ENCODE results near the gene PPP1R7. TPM values are rescaled to one million over a fixed set of nuclear protein-coding genes. Genes with fewer than 3 reads are reported as not detected.

Gene PPP1R7
- total and polyA plus RNA-seq, 2 experiments from 2014 or later, result 44.0 to 98.4 TPM

GRCh38 chr2:241110607-241111439 is 39.4 kb upstream of the PPP1R7 start:
- no peak for DNase-seq (ENCODE audit: low read depth in 1 of 2, low spot score in 1 of 2)
- peaks cover 4% of the 10 kb centered on the region for H3K36me3 ChIP-seq
- H3K9me3 ChIP-seq (ENCODE audit: low read depth), result no peaks in the 10 kb centered on the region
- H3K27ac ChIP-seq, result no peak overlapping the region
- H3K27me3 ChIP-seq, result no peaks in the 10 kb centered on the region
- H3K4me1 ChIP-seq (ENCODE audit: low read depth), result peaks cover 3% of the 10 kb centered on the region
- H3K4me3 ChIP-seq, result no peak overlapping the region
- TF ChIP-seq CTCF (IDR thresholded peaks at IDR 0.05; ENCODE audit: low read depth, low read length), result no peak

GRCh38 chr2:241111440-241111805 is 38.8 kb upstream of the PPP1R7 start:
- H3K27ac ChIP-seq, result no peak overlapping the region
- no peaks in the 10 kb centered on the region for H3K4me1 ChIP-seq (ENCODE audit: low read depth)
- no peaks in the 10 kb centered on the region for H3K9me3 ChIP-seq (ENCODE audit: low read depth)
- DNase-seq (ENCODE audit: low read depth in 1 of 2, low spot score in 1 of 2), result no peak
- H3K4me3 ChIP-seq, result no peak overlapping the region
- TF ChIP-seq CTCF (IDR thresholded peaks at IDR 0.05; ENCODE audit: low read depth, low read length), result no peak
- H3K36me3 ChIP-seq, result peaks cover 4% of the 10 kb centered on the region
- H3K27me3 ChIP-seq, result no peaks in the 10 kb centered on the region

GRCh38 chr2:241112046-241112445 is 38.2 kb upstream of the PPP1R7 start:
- Histone ChIP-seq H3K27ac (no peak overlapping the region), H3K4me3 (no peak overlapping the region), H3K27me3 (no peaks in the 10 kb centered on the region), H3K4me1 (ENCODE audit: low read depth) (no peaks in the 10 kb centered on the region), H3K36me3 (peaks cover 4% of the 10 kb centered on the region), H3K9me3 (ENCODE audit: low read depth) (no peaks in the 10 kb centered on the region)
- no peak for TF ChIP-seq CTCF (IDR thresholded peaks at IDR 0.05; ENCODE audit: low read depth, low read length)
- DNase-seq (ENCODE audit: low read depth in 1 of 2, low spot score in 1 of 2), result no peak

GRCh38 chr2:241112592-241112991 is 37.7 kb upstream of the PPP1R7 start:
- Histone ChIP-seq H3K9me3 (ENCODE audit: low read depth) (no peaks in the 10 kb centered on the region), H3K27ac (no peak overlapping the region), H3K4me3 (no peak overlapping the region), H3K36me3 (peaks cover 4% of the 10 kb centered on the region), H3K27me3 (no peaks in the 10 kb centered on the region), H3K4me1 (ENCODE audit: low read depth) (no peaks in the 10 kb centered on the region)
- DNase-seq (ENCODE audit: low read depth in 1 of 2, low spot score in 1 of 2), result no peak
- no peak for TF ChIP-seq CTCF (IDR thresholded peaks at IDR 0.05; ENCODE audit: low read depth, low read length)

GRCh38 chr2:241114836-241115235 is 35.4 kb upstream of the PPP1R7 start:
- Histone ChIP-seq H3K9me3 (ENCODE audit: low read depth) (no peaks in the 10 kb centered on the region), H3K27ac (no peak overlapping the region), H3K36me3 (peaks cover 4% of the 10 kb centered on the region), H3K4me1 (ENCODE audit: low read depth) (no peaks in the 10 kb centered on the region), H3K27me3 (no peaks in the 10 kb centered on the region), H3K4me3 (no peak overlapping the region)
- DNase-seq (ENCODE audit: low read depth in 1 of 2, low spot score in 1 of 2), result no peak
- no peak for TF ChIP-seq CTCF (IDR thresholded peaks at IDR 0.05; ENCODE audit: low read depth, low read length)

All from cardiac muscle cell (in vitro differentiated cells and primary cell).